Measurements from ENCODE around the gene UCMA.

- no peak for TF ChIP-seq CTCF (IDR thresholded peaks at IDR 0.05 in 4 of 5, conservative IDR thresholded peaks at IDR 0.05 in 1 of 5)
- no peak for TF ChIP-seq POLR2A (IDR thresholded peaks at IDR 0.05)
These were observed 29.4 kb upstream of the UCMA start for GRCh38 chr10:13263591-13263990.
